GDM1 (cell line): Measurements from ENCODE around the gene BEND7.
"Not testable (repeated sequence)": the region's sequence is repeated elsewhere in the genome, so short reads cannot be mapped to it uniquely, and the experiment has no call there.

Experiments
- DNase-seq: peaks from one replicate; lab custom pipeline; 2025; lab: John Stamatoyannopoulos, UW

Gene BEND7

GRCh38 chr10:13528875-13529713 is at the start of gene BEND7:
Gene BEND7, minus strand, starts transcription at chr10:13529014. Its CDS starts 481 bp downstream, at chr10:13528533.
- no peak for DNase-seq

- DNase-seq, result no peak
Measured at GRCh38 chr10:13573960-13574359, 45.1 kb upstream of the BEND7 start.

GRCh38 chr10:13571541-13571940 is 42.7 kb upstream of the BEND7 start:
- no peak for DNase-seq

- DNase-seq, result no peak
Measured at GRCh38 chr10:13567030-13567429, 38.2 kb upstream of the BEND7 start.

DNA sequence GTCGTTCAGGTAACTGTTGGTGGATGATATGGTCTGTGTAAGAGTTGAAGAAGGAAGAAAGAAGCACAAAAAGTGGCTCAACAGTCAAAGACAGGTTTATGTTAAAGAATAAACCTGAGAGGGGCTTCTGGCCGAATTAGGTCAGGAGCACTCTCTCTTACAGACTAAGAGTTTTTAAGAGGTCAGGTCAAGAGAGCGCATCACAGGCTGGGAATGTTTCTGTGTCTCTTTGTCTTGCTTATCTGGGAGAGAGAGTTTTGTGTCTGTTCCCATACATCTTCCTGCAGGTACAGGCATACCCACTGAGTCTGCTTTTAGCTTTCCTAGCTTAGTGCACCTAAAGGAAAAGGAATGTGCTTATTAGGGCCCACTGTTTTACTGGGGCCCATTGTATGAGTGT is 35.8 kb upstream of the BEND7 start:
- DNase-seq, result no peak

DNA sequence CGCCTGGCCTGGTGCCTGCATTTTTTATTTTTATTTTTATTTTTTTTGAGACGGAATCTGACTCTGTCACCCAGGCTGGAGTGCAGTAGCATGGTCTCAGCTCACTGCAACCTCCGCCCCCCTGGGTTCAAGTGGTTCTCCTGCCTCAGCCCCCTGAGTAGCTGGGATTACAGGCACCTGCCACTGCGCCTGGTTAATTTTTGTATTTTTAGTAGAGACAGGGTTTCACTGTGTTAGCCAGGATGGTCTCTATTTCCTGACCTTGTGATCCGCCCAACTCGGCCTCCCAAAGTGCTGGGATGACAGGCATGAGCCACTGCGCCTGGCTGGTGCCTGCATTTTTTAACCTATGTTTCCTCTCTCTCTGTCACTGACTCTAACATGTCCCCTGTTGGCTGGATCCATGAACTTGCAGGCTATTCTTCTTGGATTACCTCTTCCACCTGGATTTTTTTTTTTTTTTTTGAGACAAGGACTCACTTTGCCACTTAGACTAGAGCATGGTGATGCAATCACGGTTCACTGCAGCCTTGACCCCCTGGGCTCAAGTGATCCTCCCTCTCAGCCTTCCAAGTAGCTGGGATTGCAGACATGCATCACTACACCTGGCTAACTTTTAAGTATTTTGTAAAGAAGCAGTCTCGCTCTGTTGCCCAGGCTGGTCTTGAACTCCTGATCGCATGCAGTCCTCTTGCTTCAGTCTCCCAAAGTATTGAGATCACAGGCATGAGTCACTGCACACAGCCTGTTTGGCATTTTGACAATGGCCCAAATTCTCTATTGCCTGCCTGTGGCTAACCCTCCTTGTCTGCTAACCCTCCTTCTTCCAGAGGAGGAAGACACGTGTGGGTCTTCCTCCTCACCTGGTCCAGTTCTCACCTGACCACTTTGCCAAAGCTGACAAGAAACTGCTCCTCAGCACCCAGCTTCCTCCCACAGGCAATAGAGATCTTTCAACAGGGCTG is 34.9 kb upstream of the BEND7 start:
- no peak for DNase-seq

DNA sequence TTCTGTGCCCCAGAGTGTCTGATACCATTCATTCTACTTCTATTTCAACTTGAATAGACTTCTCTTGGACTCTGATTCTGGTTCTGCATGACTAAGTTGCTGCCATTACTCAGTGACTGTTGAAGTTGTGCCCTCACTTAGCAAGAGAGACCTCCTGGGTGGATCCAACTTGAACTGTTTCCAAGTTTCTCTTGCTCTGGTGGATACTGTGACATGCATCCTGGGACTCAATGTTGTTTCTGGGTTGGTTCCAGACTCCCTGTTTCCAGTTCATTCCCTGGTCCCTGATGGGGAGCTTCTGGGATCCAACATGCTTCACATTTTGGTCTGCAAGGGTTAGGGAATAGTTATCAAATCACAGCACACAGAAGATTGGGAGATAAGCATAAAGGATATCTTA is 31.8 kb upstream of the BEND7 start:
- DNase-seq, result no peak

- no peak for DNase-seq
Measured at GRCh38 chr10:13559124-13559700, 30.4 kb upstream of the BEND7 start.

DNA sequence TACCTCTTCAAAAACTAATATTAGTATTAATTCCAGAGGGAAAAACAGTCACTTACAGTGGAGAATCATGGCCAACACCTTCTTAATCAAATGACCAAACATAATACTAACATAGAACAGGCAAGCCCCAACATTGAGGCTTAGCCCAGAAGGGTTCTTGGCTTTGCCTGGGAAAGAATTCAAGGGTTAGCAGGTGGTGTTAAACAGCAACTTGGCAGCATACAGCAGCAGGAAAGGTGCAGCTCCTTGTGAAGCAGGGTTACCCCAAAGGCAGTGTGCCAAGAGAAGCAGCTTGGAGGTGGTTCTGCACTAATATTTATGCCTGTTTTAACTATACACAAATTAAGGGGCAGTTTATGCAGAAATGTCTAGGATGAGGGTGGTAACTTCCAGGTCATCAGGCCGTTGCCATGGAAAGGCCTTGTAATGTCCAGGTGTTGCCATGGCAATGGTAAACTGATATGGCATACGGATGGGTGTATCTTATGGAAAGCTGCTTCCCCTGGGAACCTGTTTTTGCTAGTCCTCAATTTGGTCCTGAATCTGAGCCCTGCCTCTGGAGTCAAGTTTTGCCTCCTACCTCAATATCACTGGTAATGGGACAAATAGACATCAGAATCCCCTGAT is 27.2 kb upstream of the BEND7 start:
- no peak for DNase-seq

GRCh38 chr10:13550802-13551201 is 22.0 kb upstream of the BEND7 start:
- DNase-seq, result no peak

DNA sequence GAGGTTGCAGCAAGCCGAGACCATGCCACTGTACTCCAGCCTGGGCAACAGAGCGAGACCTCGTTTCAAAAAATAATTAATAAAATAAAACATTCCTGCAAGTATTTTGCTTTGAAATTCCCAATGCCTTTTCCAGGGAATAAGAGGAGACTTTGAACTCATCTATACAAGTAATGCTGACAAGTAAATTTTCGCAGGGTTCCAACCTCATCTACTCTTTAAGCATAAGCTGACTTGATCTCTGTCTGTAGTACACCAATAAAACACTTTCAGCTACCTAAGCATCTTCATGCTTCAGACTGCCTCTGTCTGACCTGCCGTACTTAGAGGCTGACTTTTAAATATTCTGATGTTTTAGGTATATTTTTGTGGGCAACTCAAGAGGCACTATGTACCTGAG is 13.7 kb upstream of the BEND7 start:
- no peak for DNase-seq

GRCh38 chr10:13537985-13538384 is 9.2 kb upstream of the BEND7 start:
- DNase-seq, result not testable (repeated sequence)

DNA sequence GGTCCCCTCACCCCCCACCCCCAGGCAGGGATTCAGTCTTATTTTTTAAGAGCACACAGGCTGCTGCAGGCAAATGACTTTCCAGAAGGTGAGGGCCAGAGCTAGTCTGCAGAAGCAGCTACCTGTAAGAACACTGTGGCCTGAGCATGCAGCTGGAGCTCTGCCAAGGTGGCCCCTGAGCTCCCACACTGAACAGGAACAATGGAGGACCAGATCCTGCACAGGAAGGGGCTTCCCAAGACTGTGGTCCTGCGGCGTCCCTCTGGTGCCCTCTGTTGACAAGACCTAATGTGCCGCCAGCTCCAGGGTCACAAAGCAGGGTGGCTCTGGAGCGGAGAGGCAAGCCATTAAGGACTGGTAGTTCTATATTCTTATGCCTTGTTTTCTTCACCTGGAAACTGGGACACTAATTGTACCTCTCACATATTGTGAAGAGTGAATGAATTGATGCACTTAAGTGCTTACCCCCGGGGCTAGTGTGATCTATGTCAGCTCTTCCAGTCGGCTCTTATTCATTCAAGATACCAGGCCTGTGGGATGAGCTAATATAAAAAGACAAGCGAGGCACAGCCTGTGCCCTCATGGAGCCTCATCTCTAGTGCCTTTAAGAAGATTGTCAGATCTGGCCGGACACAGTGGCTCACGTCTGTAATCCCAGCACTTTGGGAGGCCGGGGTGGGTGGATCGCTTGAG is 8.0 kb upstream of the BEND7 start:
- no peak for DNase-seq

DNA sequence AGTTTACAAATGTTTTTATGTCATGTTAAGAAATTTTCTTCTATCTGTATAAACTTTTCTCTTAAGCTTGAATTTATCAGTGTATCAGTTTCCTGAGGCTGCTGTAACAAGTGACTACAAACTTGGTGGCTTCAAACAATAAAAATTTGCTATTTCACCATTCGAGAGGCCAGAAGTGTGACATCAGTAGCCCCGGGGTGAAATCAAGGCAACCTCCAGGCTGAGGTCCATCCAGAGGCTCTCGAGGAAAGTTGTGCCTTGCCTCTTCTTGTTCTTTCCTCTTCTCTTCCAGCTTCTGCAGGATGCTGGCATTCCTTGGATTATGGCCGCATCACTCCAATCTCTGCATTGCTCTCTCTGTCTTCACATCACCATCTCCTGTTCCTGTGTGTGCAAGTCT is 6.5 kb upstream of the BEND7 start:
- no peak for DNase-seq

DNA sequence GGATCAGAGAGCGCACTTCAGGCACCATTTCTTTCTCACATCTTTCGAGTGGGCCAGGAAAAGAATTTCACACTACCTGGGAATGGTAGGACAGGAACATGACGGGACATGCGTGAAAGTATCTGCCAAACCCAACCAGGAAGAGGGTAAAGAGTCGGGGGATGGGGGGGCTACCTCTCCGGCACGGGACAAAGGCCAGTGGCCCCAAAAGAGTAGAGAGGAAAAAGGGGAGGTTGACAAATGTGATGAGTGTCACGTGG is 830 bp upstream of the BEND7 start:
- DNase-seq, result no peak

- no peak for DNase-seq
Measured at GRCh38 chr10:13528123-13528874, 515 bp downstream of the BEND7 start.

DNA sequence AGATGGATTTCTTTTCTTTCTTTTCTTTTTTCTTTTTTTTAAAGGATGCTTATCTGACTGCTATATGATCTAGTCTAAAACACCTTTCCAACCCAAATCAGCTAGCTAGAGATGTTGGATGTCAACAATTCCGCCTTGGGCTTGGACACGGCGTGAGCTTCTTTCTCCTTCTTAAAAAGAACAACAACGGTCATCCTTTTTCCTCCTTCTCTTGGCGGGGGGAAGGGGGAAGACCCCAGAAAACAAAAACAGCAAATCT is 1.0 kb downstream of the BEND7 start:
- DNase-seq, result no peak

- no peak for DNase-seq
Measured at GRCh38 chr10:13526948-13527863, 1.6 kb downstream of the BEND7 start.

DNA sequence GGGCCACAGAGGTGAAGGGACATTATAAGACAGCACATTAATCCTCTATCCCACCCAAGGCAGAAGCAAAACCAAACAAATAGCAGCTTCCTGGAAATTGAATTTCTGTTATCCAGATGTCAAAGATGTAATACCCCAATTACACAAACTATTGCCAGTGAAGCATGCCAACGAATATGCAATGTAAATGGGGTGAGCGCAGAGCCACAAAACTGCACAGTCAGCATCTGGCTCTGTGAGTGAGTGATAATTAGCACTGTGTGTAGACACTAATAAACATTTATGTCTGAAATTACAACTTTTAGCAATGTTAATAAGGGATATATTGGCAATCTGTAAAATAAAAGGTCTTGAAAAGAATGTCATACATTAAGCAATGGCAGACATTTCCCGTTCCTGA is 3.2 kb downstream of the BEND7 start:
- no peak for DNase-seq

GRCh38 chr10:13521026-13521425 is 7.8 kb downstream of the BEND7 start:
- DNase-seq, result no peak
